H9 (cell line): Measurements from ENCODE around the gene SC5D. TPM values are rescaled to one million over a fixed set of nuclear protein-coding genes. Genes with fewer than 3 reads are reported as not detected.

Experiments used
- DNase-seq: peaks from one replicate; pipeline ENCODE4 v3.0.0-alpha.2; 2017
- H2AFZ ChIP-seq: one replicate; pipeline ENCODE4 v1.6.1; 2013; ENCODE audit warnings: mild to moderate bottlenecking, low read length, control low read depth, moderate library complexity
- H2AK5ac ChIP-seq: 2 replicates; pipeline ENCODE4 v1.6.1; 2013; ENCODE audit warnings: low read length, control low read depth, mixed read lengths; ENCODE audit not compliant: insufficient read length
- H2BK120ac ChIP-seq: one replicate; pipeline ENCODE4 v1.6.1; 2013; ENCODE audit warnings: low read depth, mild to moderate bottlenecking, low read length, control low read depth, inconsistent platforms; ENCODE audit not compliant: poor library complexity, severe bottlenecking
- H2BK12ac ChIP-seq: 2 replicates; pipeline ENCODE4 v1.6.1; 2013; ENCODE audit warnings: low read length, control low read depth, mixed read lengths, low read depth; ENCODE audit not compliant: insufficient read length
- H2BK15ac ChIP-seq: 2 replicates; pipeline ENCODE4 v1.6.1; 2013; ENCODE audit warnings: low read depth, low read length, control low read depth
- H2BK20ac ChIP-seq: one replicate; pipeline ENCODE4 v1.6.1; 2013; ENCODE audit warnings: low read depth, mild to moderate bottlenecking, low read length, control low read depth, inconsistent platforms; ENCODE audit not compliant: poor library complexity, severe bottlenecking
- H2BK5ac ChIP-seq: 2 replicates; pipeline ENCODE4 v1.6.1; 2013; ENCODE audit warnings: low read length, control low read depth, mixed read lengths; ENCODE audit not compliant: insufficient read length
- H3K14ac ChIP-seq: 2 replicates; pipeline ENCODE4 v1.6.1; 2013; ENCODE audit warnings: low read length, control low read depth; ENCODE audit not compliant: insufficient read depth
- H3K18ac ChIP-seq: 2 replicates; pipeline ENCODE4 v1.6.1; 2013; ENCODE audit warnings: low read depth, mild to moderate bottlenecking, mixed read lengths, low read length, control low read depth; ENCODE audit not compliant: insufficient read length
- H3K23ac ChIP-seq: 2 replicates; pipeline ENCODE4 v1.6.1; 2013; ENCODE audit warnings: low read length, control low read depth, mixed read lengths, low read depth; ENCODE audit not compliant: insufficient read length
- H3K23me2 ChIP-seq: 2 replicates; pipeline ENCODE4 v1.6.1; 2013; ENCODE audit warnings: low read depth, mild to moderate bottlenecking, mixed read lengths, low read length, control low read depth; ENCODE audit not compliant: insufficient read length, poor library complexity, severe bottlenecking
- H3K27ac ChIP-seq: 2 replicates; pipeline ENCODE4 v1.5.1; 2013; ENCODE audit warnings: low read length, control low read depth, mixed read lengths, low read depth; ENCODE audit not compliant: insufficient read length
- H3K27me3 ChIP-seq: 2 replicates; pipeline ENCODE4 v1.6.1; 2013; ENCODE audit warnings: low read length, control low read depth, inconsistent platforms; ENCODE audit not compliant: insufficient read depth
- H3K4ac ChIP-seq: 2 replicates; pipeline ENCODE4 v1.6.1; 2013; ENCODE audit warnings: low read depth, mild to moderate bottlenecking, control low read depth, inconsistent platforms, low read length, moderate library complexity
- H3K4me1 ChIP-seq: 2 replicates; pipeline ENCODE4 v1.6.1; 2013; ENCODE audit warnings: low read length, control low read depth, inconsistent platforms; ENCODE audit not compliant: insufficient read depth
- H3K4me2 ChIP-seq: 2 replicates; pipeline ENCODE4 v1.6.1; 2013; ENCODE audit warnings: low read length, control low read depth, mixed read lengths; ENCODE audit not compliant: insufficient read length, insufficient read depth
- H3K56ac ChIP-seq: 2 replicates; pipeline ENCODE4 v1.6.1; 2013; ENCODE audit warnings: low read depth, mild to moderate bottlenecking, mixed read lengths, low read length, control low read depth; ENCODE audit not compliant: insufficient read length
- H3K79me1 ChIP-seq: 2 replicates; pipeline ENCODE4 v1.6.1; 2013; ENCODE audit warnings: low read depth, mild to moderate bottlenecking, moderate library complexity, low read length, control low read depth, inconsistent platforms; ENCODE audit not compliant: insufficient read depth, poor library complexity, severe bottlenecking
- H3K79me2 ChIP-seq: 2 replicates; pipeline ENCODE4 v1.6.1; 2013; ENCODE audit warnings: low read length, control low read depth, inconsistent platforms; ENCODE audit not compliant: insufficient read depth
- H3K9ac ChIP-seq: 2 replicates; pipeline ENCODE4 v1.6.1; 2013; ENCODE audit warnings: low read length, control low read depth, mixed read lengths; ENCODE audit not compliant: insufficient read length; ENCODE audit errors: extremely low read depth
- H3K9me3 ChIP-seq: one replicate; pipeline ENCODE4 v1.6.1; 2013; ENCODE audit warnings: low read depth, low read length, inconsistent platforms; ENCODE audit not compliant: control insufficient read depth
- H3T11ph ChIP-seq: one replicate; pipeline ENCODE4 v1.6.1; 2013; ENCODE audit warnings: mild to moderate bottlenecking, low read length, control low read depth, inconsistent platforms
- H4K20me1 ChIP-seq: one replicate; pipeline ENCODE4 v1.6.1; 2013; ENCODE audit not compliant: control insufficient read depth, insufficient read length, insufficient read depth
- H4K5ac ChIP-seq: 2 replicates; pipeline ENCODE4 v1.6.1; 2013; ENCODE audit warnings: low read depth, mild to moderate bottlenecking, mixed read lengths, low read length, control low read depth; ENCODE audit not compliant: insufficient read length
- H4K8ac ChIP-seq: replicated peaks from 2 replicates; pipeline ENCODE4 v1.6.1; 2013; ENCODE audit warnings: low read length, control low read depth, mixed read lengths, low read depth; ENCODE audit not compliant: insufficient read length
- H4K91ac ChIP-seq: 2 replicates; pipeline ENCODE4 v1.6.1; 2013; ENCODE audit warnings: low read depth, mild to moderate bottlenecking, moderate library complexity, mixed read lengths, low read length, control low read depth; ENCODE audit not compliant: insufficient read length
- H3K27ac Mint-ChIP-seq, 3 experiments: 2 replicates in 2 of 3; 3 replicates in 1 of 3; pipeline ENCODE4 v1.8.0; 2020 to 2021; ENCODE audit warnings: mixed read lengths in 3 of 3, mild to moderate bottlenecking in 1 of 3, moderate library complexity in 1 of 3
- H3K27me3 Mint-ChIP-seq: 2 replicates; pipeline ENCODE4 v1.8.0; 2021; ENCODE audit warnings: low read depth, mild to moderate bottlenecking, moderate library complexity, mixed read lengths
- H3K36me3 Mint-ChIP-seq, 3 experiments: 2 replicates in 2 of 3; 3 replicates in 1 of 3; pipeline ENCODE4 v1.8.0; 2020 to 2021; ENCODE audit warnings: low read depth in 3 of 3, mixed read lengths in 3 of 3; ENCODE audit not compliant: insufficient read depth in 1 of 3
- H3K4me1 Mint-ChIP-seq, 2 experiments: 2 replicates each; pipeline ENCODE4 v1.8.0; 2020; ENCODE audit warnings: mixed read lengths in 2 of 2
- H3K4me3 Mint-ChIP-seq, 2 experiments: 2 replicates in 1 of 2; 3 replicates in 1 of 2; pipeline ENCODE4 v1.8.0; 2020 to 2021; ENCODE audit warnings: mild to moderate bottlenecking in 2 of 2, mixed read lengths in 2 of 2, moderate library complexity in 1 of 2
- H3K9me3 Mint-ChIP-seq, 2 experiments: 2 replicates in 1 of 2; 3 replicates in 1 of 2; pipeline ENCODE4 v1.8.0; 2020; ENCODE audit warnings: mild to moderate bottlenecking in 2 of 2, mixed read lengths in 2 of 2, moderate library complexity in 1 of 2
- CTCF ChIP-seq: fragments of 200-600 bp; sonication (generic); conservative IDR thresholded peaks from 3 replicates; pipeline ENCODE4 v1.8.0; 2021; ENCODE audit warnings: antibody characterized with exemption, mild to moderate bottlenecking
- WGBS: extraction: QIAGEN DNeasy Blood & Tissue Kit; methylation state at CpG from one replicate; pipeline ENCODE4 v1.1.7; 2013; ENCODE audit warnings: missing lambda C conversion rate, low lambda C conversion rate, mixed read lengths; ENCODE audit not compliant: insufficient read length; ENCODE audit errors: extremely low coverage; 5-methylcytosine and 5-hydroxymethylcytosine counted together
- total RNA-seq: library from RNA; stranded (reverse); gene quantifications from 2 replicates; pipeline ENCODE4 v1.2.1, GENCODE V29; 2021

The SC5D gene
- total RNA-seq, 1 experiment from 2014 or later, result 92.0 TPM

GRCh38 chr11:121265586-121265985 lies 27.0 kb upstream of the SC5D start:
- Mint-ChIP-seq H3K4me3 (no peak overlapping the region; a peak in 1 of 5 replicates), H3K27ac (no peak overlapping the region; a peak in 1 of 7 replicates), H3K9me3 (peaks cover 16 to 21% of the 10 kb centered on the region in 2 experiments), H3K27me3 (peaks cover 3% of the 10 kb centered on the region), H3K4me1 (peaks cover 10 to 12% of the 10 kb centered on the region in 2 experiments), H3K36me3 (peaks cover 4 to 17% (median 4%) of the 10 kb centered on the region in 3 experiments; a peak in 3 of 7 replicates)
- Histone ChIP-seq H3K4ac (no peak overlapping the region), H3K56ac (no peak overlapping the region), H2AFZ (no peak overlapping the region), H3K27me3 (no peaks in the 10 kb centered on the region), H3K79me1 (no peaks in the 10 kb centered on the region), H3K4me2 (no peak overlapping the region), H3K9me3 (peaks cover 5% of the 10 kb centered on the region), H2AK5ac (no peak overlapping the region), H3K14ac (no peak overlapping the region), H3K23ac (no peak overlapping the region), H2BK12ac (no peak overlapping the region), H2BK20ac (no peak overlapping the region), H3K18ac (no peak overlapping the region), H2BK15ac (no peak overlapping the region), H4K20me1 (no peaks in the 10 kb centered on the region), H3K23me2 (no peaks in the 10 kb centered on the region), H2BK120ac (no peak overlapping the region), H4K5ac (no peak overlapping the region), H3K9ac (no peak overlapping the region), H2BK5ac (no peak overlapping the region), H4K8ac (no peak overlapping the region), H4K91ac (no peak overlapping the region), H3T11ph (no peak overlapping the region), H3K79me2 (no peaks in the 10 kb centered on the region), H3K4me1 (no peaks in the 10 kb centered on the region), H3K27ac (no peak overlapping the region)
- WGBS, result no CpG with 5 or more reads among the region's 6 CpGs
- TF ChIP-seq CTCF, result no peak
- no peak for DNase-seq
